Mesendoderm (in vitro differentiated cells): ENCODE measurements around the gene NPLOC4.
A peak's percentile ranks its signal among the peaks of the same experiment; 100 is the strongest.

Source experiments
- DNase-seq: peaks from one replicate; pipeline ENCODE4 v3.0.0; 2013
- H2AK5ac ChIP-seq: 2 replicates; pipeline ENCODE4 v1.6.1; 2013; ENCODE audit warnings: low read length, inconsistent platforms
- H2BK120ac ChIP-seq: 2 replicates; pipeline ENCODE4 v1.6.1; 2013; ENCODE audit warnings: low read depth, mild to moderate bottlenecking, low read length, moderate library complexity, mixed read lengths
- H2BK15ac ChIP-seq: replicated peaks from 2 replicates; pipeline ENCODE4 v1.6.1; 2013; ENCODE audit warnings: low read depth, mild to moderate bottlenecking, moderate library complexity
- H2BK5ac ChIP-seq: 2 replicates; pipeline ENCODE4 v1.6.1; 2013; ENCODE audit warnings: low read length, inconsistent platforms
- H3K18ac ChIP-seq: 2 replicates; pipeline ENCODE4 v1.6.1; 2013; ENCODE audit warnings: mild to moderate bottlenecking, low read length, mixed read lengths
- H3K23ac ChIP-seq: one replicate; pipeline ENCODE4 v1.6.1; 2013; ENCODE audit warnings: low read length
- H3K27ac ChIP-seq: 2 replicates; pipeline ENCODE4 v1.5.1; 2013; ENCODE audit warnings: low read depth, mild to moderate bottlenecking, inconsistent platforms, low read length, moderate library complexity
- H3K27me3 ChIP-seq: 2 replicates; pipeline ENCODE4 v1.6.1; 2013; ENCODE audit warnings: low read length, control low read depth, mild to moderate bottlenecking, inconsistent platforms; ENCODE audit not compliant: insufficient read depth, poor library complexity
- H3K36me3 ChIP-seq: 2 replicates; pipeline ENCODE4 v1.6.1; 2013; ENCODE audit warnings: low read length, inconsistent platforms; ENCODE audit not compliant: control insufficient read depth, insufficient read depth
- H3K4ac ChIP-seq: one replicate; pipeline ENCODE4 v1.6.1; 2013; ENCODE audit warnings: low read depth, mild to moderate bottlenecking, low read length, moderate library complexity
- H3K4me1 ChIP-seq: 2 replicates; pipeline ENCODE4 v1.6.1; 2013; ENCODE audit warnings: low read depth, low read length, inconsistent platforms; ENCODE audit not compliant: control insufficient read depth
- H3K4me2 ChIP-seq: 2 replicates; pipeline ENCODE4 v1.6.1; 2013; ENCODE audit warnings: low read length
- H3K4me3 ChIP-seq: 2 replicates; pipeline ENCODE4 v1.5.1; 2013; ENCODE audit warnings: mild to moderate bottlenecking, low read length
- H3K56ac ChIP-seq: one replicate; pipeline ENCODE4 v1.6.1; 2013; ENCODE audit warnings: low read length
- H3K79me1 ChIP-seq: 2 replicates; pipeline ENCODE4 v1.6.1; 2013; ENCODE audit warnings: low read length, inconsistent platforms
- H3K79me2 ChIP-seq: 2 replicates; pipeline ENCODE4 v1.6.1; 2013; ENCODE audit warnings: mild to moderate bottlenecking, low read length; ENCODE audit not compliant: control insufficient read depth, insufficient read depth
- H3K9ac ChIP-seq: 2 replicates; pipeline ENCODE4 v1.6.1; 2013; ENCODE audit warnings: low read length, inconsistent platforms
- H4K5ac ChIP-seq: one replicate; pipeline ENCODE4 v1.6.1; 2013; ENCODE audit warnings: low read length
- H4K8ac ChIP-seq: one replicate; pipeline ENCODE4 v1.6.1; 2013; ENCODE audit warnings: low read depth, mild to moderate bottlenecking, control low read depth, low read length, moderate library complexity
- WGBS: extraction: QIAGEN DNeasy Blood & Tissue Kit; methylation state at CpG from one replicate; pipeline ENCODE4 v1.1.7; 2013; ENCODE audit warnings: low lambda C conversion rate, missing lambda C conversion rate; ENCODE audit not compliant: insufficient coverage; ENCODE audit errors: extremely low coverage; 5-methylcytosine and 5-hydroxymethylcytosine counted together

NPLOC4 gene

DNA sequence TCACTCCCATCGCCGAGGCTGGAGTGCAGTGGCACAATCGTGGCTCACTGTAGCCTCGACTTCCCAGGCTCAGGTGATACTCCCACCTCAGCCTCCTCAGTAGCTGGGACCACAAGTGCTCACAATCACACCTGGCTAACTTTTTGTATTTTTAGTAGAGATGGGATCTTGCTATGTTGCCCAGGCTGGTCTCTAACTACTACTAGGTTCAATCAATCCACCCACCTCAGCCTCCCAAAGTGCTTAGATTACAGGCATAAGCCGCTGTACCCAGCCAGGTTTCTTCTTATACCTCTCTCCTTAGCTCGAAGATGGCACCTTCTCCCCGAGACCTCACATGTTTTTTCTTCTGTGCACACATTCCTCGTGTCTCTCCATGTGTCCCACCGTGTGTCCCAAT is 3.1 kb upstream of the NPLOC4 start:
- Histone ChIP-seq H2AK5ac (no peak overlapping the region), H4K5ac (no peak overlapping the region), H3K4me2 (no peak overlapping the region), H2BK120ac (no peak overlapping the region), H3K36me3 (no peaks in the 10 kb centered on the region), H3K27me3 (no peaks in the 10 kb centered on the region), H2BK5ac (no peak overlapping the region), H4K8ac (no peak overlapping the region), H3K9ac (no peak overlapping the region), H3K18ac (no peak overlapping the region), H3K79me2 (peaks cover 16% of the 10 kb centered on the region), H3K4ac (no peak overlapping the region), H3K4me1 (no peaks in the 10 kb centered on the region), H3K56ac (no peak overlapping the region), H3K23ac (no peak overlapping the region), H3K79me1 (peaks cover 1% of the 10 kb centered on the region), H3K27ac (no peak overlapping the region), H3K4me3 (no peak overlapping the region), H2BK15ac (no peak overlapping the region)
- DNase-seq = no peak
- no CpG with 5 or more reads among the region's 9 CpGs for WGBS

DNA sequence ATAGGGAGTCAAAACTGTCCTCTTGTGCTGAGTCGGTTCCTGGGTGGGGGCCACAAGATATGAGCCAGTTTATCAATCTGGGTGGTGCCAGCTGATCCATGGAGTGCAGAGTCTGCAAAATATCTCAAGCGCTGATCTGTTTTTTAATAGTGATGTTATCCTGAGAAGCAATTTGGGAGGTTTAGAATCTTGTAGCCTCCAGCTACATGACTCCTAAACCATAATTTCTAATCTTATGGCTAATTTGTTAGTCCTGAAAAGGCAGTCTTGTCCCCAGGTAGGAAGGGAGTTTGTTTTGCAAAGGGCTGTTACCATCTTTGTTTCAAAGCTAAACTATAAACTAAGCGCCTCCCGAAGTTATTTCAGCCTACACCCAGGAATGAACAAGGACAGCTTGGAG is 1.8 kb upstream of the NPLOC4 start:
- Histone ChIP-seq H3K56ac (no peak overlapping the region), H3K4me1 (no peaks in the 10 kb centered on the region), H2AK5ac (no peak overlapping the region), H2BK5ac (no peak overlapping the region), H3K27me3 (no peaks in the 10 kb centered on the region), H3K79me1 (peaks cover 1% of the 10 kb centered on the region), H3K4me3 (no peak overlapping the region), H2BK120ac (no peak overlapping the region), H3K36me3 (no peaks in the 10 kb centered on the region), H4K5ac (no peak overlapping the region), H3K9ac (no peak overlapping the region), H3K4ac (no peak overlapping the region), H4K8ac (no peak overlapping the region), H3K79me2 (peaks cover 27% of the 10 kb centered on the region), H2BK15ac (no peak overlapping the region), H3K27ac (no peak overlapping the region), H3K4me2 (no peak overlapping the region), H3K18ac (no peak overlapping the region), H3K23ac (no peak overlapping the region)
- DNase-seq = no peak
- WGBS = no CpG with 5 or more reads among the region's 4 CpGs

GRCh38 chr17:81635973-81636504 is 873 bp downstream of the NPLOC4 start:
- peak overlapping the region; percentile 98 for H3K18ac ChIP-seq
- WGBS = no CpG with 5 or more reads among the region's 18 CpGs
- H4K8ac ChIP-seq = no peak overlapping the region
- H3K9ac ChIP-seq = peak overlapping the region; percentile 84
- peak overlapping the region; percentile 79 for H3K27ac ChIP-seq
- DNase-seq = no peak
- H3K79me1 ChIP-seq = peaks cover 5% of the 10 kb centered on the region
- no peak overlapping the region for H4K5ac ChIP-seq
- H2BK5ac ChIP-seq = no peak overlapping the region
- H2BK15ac ChIP-seq = no peak overlapping the region
- no peaks in the 10 kb centered on the region for H3K36me3 ChIP-seq
- H2BK120ac ChIP-seq = no peak overlapping the region
- H3K4me1 ChIP-seq = no peaks in the 10 kb centered on the region
- peak overlapping the region; percentile 90 for H3K4me2 ChIP-seq
- H3K56ac ChIP-seq = peak overlapping the region; percentile 87
- H2AK5ac ChIP-seq = no peak overlapping the region
- H3K4me3 ChIP-seq = peak overlapping the region; percentile 90
- H3K79me2 ChIP-seq = peaks cover 36% of the 10 kb centered on the region
- H3K4ac ChIP-seq = peak overlapping the region; percentile 95
- no peak overlapping the region for H3K23ac ChIP-seq
- H3K27me3 ChIP-seq = no peaks in the 10 kb centered on the region

DNA sequence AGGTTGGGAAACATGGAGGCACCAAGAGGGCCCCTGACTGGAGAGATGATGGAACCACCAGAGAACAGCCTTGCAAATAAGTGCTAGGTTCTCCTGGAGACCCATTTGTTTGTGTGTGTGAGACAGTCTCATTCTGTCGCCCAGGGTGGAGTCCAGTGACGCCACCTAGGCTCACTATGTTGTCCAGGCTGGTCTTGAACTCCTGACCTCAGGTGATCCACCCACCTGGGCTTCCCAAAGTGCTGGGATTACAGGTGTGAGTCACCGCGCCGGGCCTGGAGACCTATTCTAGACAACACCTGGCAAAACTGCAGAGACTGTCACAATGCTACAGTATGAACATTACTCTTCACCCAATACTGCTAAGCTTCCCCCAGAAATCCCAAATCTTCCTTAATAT is 1.5 kb downstream of the NPLOC4 start:
- Histone ChIP-seq H3K4me3 (no peak overlapping the region), H3K36me3 (no peaks in the 10 kb centered on the region), H3K23ac (no peak overlapping the region), H2BK5ac (no peak overlapping the region), H3K79me1 (peaks cover 5% of the 10 kb centered on the region), H3K56ac (no peak overlapping the region), H4K5ac (no peak overlapping the region), H3K9ac (peak overlapping the region; percentile 84), H3K4me2 (no peak overlapping the region), H2AK5ac (no peak overlapping the region), H2BK120ac (no peak overlapping the region), H3K79me2 (peaks cover 36% of the 10 kb centered on the region), H3K4ac (no peak overlapping the region), H2BK15ac (no peak overlapping the region), H3K27ac (no peak overlapping the region), H3K27me3 (no peaks in the 10 kb centered on the region), H3K18ac (no peak overlapping the region), H3K4me1 (no peaks in the 10 kb centered on the region), H4K8ac (no peak overlapping the region)
- no CpG with 5 or more reads among the region's 5 CpGs for WGBS
- DNase-seq = no peak

DNA sequence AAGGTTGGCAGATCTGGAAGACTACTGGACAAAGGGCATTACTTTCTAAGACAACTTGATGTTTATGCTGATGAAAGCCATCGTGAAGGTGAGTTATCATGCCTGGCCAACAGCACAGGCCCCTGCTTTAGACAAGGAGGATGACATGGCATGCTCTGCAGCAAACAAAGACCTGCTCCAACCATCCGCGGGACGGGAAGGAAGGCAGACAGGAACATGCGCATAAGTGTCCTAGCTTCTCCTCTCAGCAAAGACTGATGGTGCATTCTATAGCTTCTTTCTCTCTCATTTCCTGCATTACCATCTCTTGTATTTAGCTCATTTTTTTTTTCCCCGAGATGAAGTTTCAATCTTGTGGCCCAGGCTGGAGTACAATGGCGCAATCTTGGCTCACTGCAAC is 5.4 kb downstream of the NPLOC4 start:
- Histone ChIP-seq H3K79me2 (peaks cover 35% of the 10 kb centered on the region), H3K4me1 (no peaks in the 10 kb centered on the region), H3K27ac (no peak overlapping the region), H4K5ac (no peak overlapping the region), H3K23ac (no peak overlapping the region), H3K56ac (no peak overlapping the region), H3K4me3 (no peak overlapping the region), H3K18ac (no peak overlapping the region), H3K9ac (no peak overlapping the region), H3K36me3 (peaks cover 2% of the 10 kb centered on the region), H2BK15ac (no peak overlapping the region), H3K27me3 (no peaks in the 10 kb centered on the region), H4K8ac (no peak overlapping the region), H2BK120ac (no peak overlapping the region), H3K4ac (no peak overlapping the region), H3K79me1 (peaks cover 5% of the 10 kb centered on the region), H2BK5ac (no peak overlapping the region), H3K4me2 (no peak overlapping the region), H2AK5ac (no peak overlapping the region)
- peak; percentile 55 for DNase-seq
- no CpG with 5 or more reads among the region's 7 CpGs for WGBS

DNA sequence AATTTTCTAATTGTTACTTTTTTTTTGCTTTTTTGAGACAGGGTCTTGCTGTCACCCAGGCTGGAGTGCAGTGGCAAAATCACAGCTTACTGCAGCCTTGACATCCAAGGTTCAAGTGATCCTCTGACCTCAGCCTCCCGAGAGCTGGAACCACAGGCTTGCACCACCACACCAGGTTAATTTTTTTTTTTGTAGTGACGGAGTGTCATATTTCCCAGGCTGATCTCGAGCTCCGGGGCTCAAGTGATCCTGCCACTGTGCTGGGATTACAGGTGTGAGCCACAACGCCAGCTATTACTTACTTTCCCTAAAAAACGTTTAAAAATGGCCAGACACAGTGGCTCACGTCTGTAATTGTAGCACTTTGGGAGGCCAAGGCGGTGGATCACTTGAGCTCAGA is 6.6 kb downstream of the NPLOC4 start:
- H2AK5ac ChIP-seq = no peak overlapping the region
- H3K18ac ChIP-seq = no peak overlapping the region
- H2BK15ac ChIP-seq = no peak overlapping the region
- peaks cover 4% of the 10 kb centered on the region for H3K79me1 ChIP-seq
- no peaks in the 10 kb centered on the region for H3K27me3 ChIP-seq
- H3K36me3 ChIP-seq = peaks cover 4% of the 10 kb centered on the region
- no peak overlapping the region for H3K27ac ChIP-seq
- no peak overlapping the region for H3K56ac ChIP-seq
- peaks cover 23% of the 10 kb centered on the region for H3K79me2 ChIP-seq
- H2BK120ac ChIP-seq = no peak overlapping the region
- no peak overlapping the region for H4K5ac ChIP-seq
- no peak overlapping the region for H3K9ac ChIP-seq
- H3K4me3 ChIP-seq = no peak overlapping the region
- H3K4me1 ChIP-seq = no peaks in the 10 kb centered on the region
- H3K23ac ChIP-seq = no peak overlapping the region
- no peak overlapping the region for H2BK5ac ChIP-seq
- H3K4me2 ChIP-seq = no peak overlapping the region
- no peak for DNase-seq
- no peak overlapping the region for H3K4ac ChIP-seq
- H4K8ac ChIP-seq = no peak overlapping the region
- no CpG with 5 or more reads among the region's 8 CpGs for WGBS
